Measurements from ENCODE around the gene GNPTAB. TPM values are rescaled to one million over a fixed set of nuclear protein-coding genes. Genes with fewer than 3 reads are reported as not detected.
A peak's percentile ranks its signal among the peaks of the same experiment; 100 is the strongest.

Gene GNPTAB
- total RNA-seq, 1 donor from 2014 or later, result 26.5 TPM

DNA sequence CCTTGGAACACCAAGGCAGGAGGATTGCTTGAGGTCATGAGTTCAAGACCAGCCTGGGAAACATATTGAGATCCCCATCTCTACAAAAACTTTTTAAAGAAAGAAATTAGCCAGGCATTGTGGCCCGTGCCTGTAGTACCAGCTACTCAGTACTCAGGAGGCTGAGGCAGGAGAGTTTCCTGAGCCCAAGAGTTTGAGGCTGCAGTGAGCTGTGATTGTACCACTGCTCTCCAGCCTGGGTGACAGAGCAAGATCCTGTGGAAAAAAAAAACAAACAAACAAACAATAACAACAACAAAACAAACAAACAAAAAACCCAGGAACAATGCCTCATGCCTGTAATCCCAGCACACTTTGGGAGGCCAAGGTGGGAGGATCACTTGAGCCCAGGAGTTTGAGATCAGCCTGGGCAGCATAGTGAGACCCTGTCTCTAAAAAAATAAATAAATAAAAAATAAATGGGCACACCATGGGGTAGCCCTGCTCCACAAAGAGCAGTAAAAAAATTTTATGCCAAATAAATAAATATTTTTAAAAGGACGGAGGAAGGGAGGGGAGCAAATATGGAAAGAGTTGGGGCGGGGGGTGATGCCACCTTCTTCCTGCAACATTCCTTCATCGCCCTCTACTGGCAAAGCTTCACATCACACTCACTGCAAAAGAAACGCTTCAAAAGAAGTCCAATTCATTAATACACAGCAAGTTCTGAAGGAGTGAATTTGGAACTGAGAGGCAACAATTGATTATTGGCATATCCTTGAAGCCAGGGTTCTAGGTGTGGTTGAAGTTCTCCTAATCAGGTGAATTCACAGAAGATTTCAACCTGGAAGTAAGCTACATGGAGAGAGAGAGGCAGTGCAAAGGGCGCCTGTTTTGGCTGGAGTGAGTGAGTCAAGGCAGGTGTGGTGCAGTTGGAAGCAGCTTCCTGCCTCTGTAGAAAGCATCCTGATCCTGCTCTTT, 8.8 kb upstream of the GNPTAB start:
- Histone ChIP-seq H3K36me3 (ENCODE audit: control insufficient read depth, insufficient read depth, low read length) (no peaks in the 10 kb centered on the region), H3K27me3 (ENCODE audit: control insufficient read depth, insufficient read depth, low read length) (no peaks in the 10 kb centered on the region), H3K4me3 (ENCODE audit: low read depth, low read length) (no peak overlapping the region)
- TF ChIP-seq, protein P1, sequence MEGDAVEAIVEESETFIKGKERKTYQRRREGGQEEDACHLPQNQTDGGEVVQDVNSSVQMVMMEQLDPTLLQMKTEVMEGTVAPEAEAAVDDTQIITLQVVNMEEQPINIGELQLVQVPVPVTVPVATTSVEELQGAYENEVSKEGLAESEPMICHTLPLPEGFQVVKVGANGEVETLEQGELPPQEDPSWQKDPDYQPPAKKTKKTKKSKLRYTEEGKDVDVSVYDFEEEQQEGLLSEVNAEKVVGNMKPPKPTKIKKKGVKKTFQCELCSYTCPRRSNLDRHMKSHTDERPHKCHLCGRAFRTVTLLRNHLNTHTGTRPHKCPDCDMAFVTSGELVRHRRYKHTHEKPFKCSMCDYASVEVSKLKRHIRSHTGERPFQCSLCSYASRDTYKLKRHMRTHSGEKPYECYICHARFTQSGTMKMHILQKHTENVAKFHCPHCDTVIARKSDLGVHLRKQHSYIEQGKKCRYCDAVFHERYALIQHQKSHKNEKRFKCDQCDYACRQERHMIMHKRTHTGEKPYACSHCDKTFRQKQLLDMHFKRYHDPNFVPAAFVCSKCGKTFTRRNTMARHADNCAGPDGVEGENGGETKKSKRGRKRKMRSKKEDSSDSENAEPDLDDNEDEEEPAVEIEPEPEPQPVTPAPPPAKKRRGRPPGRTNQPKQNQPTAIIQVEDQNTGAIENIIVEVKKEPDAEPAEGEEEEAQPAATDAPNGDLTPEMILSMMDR (IDR thresholded peaks at IDR 0.05; ENCODE audit: insufficient read depth, low read length, poor library complexity, severe bottlenecking), result peak; percentile 87
- DNase-seq (ENCODE audit: low read depth), result peak; percentile 47

DNA sequence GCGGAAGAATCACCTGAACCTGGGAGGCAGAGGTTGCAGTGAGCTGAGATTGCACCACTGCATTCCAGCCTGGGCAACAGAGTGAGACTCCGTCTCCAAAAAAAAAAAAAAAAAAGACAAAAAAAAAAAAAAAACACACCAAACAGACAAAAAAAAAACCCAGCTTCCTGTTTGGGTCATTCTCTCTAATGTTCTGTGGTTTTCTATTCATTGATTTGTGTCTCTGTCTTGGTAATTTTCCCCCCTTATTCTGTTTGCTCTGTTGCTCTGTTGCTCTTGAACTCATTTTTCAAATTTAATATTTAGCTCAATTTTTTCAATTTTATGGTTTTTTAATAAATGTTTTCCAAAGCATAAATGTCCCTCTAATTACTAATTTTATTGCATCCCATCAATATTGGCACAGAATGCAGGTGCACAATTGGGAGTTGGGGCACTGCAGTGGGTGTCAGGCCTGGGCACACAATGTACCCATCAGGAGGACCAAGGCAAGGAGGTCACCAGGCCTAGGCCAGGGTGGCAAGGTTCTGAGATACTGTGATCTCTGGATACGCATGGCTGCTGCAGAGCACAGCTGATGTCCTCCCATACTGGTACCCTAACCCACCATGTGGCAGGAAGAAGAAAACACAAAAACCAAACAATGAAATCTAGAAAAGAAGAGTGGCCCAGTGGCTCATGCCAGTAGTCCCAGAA, 8.0 kb upstream of the GNPTAB start:
- no peak for DNase-seq (ENCODE audit: low read depth)
- TF ChIP-seq, protein P1 (IDR thresholded peaks at IDR 0.05; ENCODE audit: insufficient read depth, low read length, poor library complexity, severe bottlenecking), result no peak
- Histone ChIP-seq H3K27me3 (ENCODE audit: control insufficient read depth, insufficient read depth, low read length) (no peaks in the 10 kb centered on the region), H3K36me3 (ENCODE audit: control insufficient read depth, insufficient read depth, low read length) (no peaks in the 10 kb centered on the region), H3K4me3 (ENCODE audit: low read depth, low read length) (no peak overlapping the region)

DNA sequence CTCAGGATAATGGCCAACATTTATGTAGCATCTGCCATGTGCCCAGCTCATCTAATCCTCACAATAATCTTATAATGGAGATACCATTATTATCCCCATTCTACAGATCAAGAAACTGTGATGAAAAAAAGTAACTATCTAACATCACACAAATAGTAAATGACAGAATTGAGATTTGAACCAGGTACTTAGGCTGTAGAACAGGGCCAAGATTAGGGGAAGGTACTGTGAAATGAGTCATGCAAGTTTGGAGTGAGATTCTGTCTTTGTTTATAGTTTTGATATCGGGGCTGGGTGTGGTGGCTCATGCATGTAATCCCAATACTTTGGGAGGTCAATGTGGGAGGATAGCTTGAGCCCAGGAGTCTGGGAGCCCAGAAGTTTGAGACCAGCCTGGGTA, 1.3 kb upstream of the GNPTAB start:
- no peak for DNase-seq (ENCODE audit: low read depth)
- H3K36me3 ChIP-seq (ENCODE audit: control insufficient read depth, insufficient read depth, low read length), result no peaks in the 10 kb centered on the region
- H3K4me3 ChIP-seq (ENCODE audit: low read depth, low read length), result no peak overlapping the region
- no peaks in the 10 kb centered on the region for H3K27me3 ChIP-seq (ENCODE audit: control insufficient read depth, insufficient read depth, low read length)
- TF ChIP-seq, protein P1 (IDR thresholded peaks at IDR 0.05; ENCODE audit: insufficient read depth, low read length, poor library complexity, severe bottlenecking), result no peak

DNA sequence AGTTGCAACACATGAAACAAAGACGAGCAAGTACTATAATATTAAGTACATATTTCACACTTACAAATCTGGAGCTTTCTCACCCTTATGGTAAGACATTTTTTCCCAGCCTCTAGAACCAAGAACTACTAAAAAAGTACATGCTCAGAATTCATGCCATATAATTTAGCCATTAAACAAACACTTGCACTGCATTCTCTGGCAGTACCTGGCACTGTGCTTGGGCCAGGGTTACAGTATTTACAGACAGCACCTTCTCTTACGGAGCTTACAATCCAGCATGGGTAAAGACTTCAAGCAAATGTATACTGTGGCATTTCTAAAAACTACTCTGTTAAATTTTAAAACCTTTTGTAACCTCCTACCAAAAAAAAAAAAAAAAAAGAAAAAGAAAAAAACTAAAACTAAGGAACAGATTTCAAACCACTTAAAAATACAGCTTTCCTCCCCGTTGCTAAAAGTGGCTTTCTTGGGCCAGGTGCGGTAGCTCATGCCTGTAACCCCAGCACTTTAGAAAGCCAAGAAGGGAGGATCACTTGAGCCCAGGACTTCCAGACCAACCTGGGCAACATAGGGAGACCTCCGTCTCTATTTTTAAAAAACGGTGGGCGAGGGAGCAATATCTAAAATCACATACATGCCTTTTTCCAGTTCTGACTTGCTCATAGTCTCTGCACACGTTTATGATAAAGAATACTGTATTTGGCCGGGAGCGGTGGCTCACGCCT, 956 bp downstream of the GNPTAB start:
- TF ChIP-seq, protein P1 (IDR thresholded peaks at IDR 0.05; ENCODE audit: insufficient read depth, low read length, poor library complexity, severe bottlenecking), result no peak
- no peaks in the 10 kb centered on the region for H3K27me3 ChIP-seq (ENCODE audit: control insufficient read depth, insufficient read depth, low read length)
- DNase-seq (ENCODE audit: low read depth), result no peak
- H3K4me3 ChIP-seq (ENCODE audit: low read depth, low read length), result peak overlapping the region; percentile 61
- H3K36me3 ChIP-seq (ENCODE audit: control insufficient read depth, insufficient read depth, low read length), result no peaks in the 10 kb centered on the region

DNA sequence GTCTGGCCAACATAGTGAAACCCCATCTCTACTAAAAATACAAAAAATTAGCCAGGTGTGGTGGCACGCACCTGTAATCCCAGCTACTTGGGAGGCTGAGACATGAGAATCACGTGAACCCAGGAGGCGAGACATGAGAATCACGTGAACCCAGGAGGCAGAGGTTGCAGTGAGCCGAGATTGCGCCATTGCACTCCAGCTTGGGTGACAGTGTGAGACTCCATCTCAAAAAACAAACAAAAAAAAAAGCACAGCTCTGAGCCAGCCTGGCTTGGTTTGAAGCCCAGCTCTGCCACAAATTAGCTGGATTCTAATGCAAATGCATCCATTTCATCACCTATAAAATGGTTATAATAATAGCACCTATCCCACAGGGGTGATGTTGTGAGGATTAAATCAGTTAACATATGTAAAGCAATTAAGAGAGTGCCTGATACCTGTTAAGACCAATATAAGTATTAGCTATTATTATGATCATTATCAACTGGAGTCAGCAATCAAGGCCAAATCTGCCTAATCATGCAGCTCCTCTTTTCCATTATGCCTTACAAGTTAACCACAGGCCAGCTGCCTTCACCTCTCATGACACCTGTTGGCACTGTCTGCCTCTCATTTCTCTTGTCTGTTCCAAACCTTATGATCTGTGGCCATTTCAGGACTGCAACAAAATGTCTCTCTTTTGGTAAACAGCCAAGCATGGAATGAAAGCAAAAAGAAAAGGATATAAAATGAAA, 2.1 kb downstream of the GNPTAB start:
- TF ChIP-seq, protein P1 (IDR thresholded peaks at IDR 0.05; ENCODE audit: insufficient read depth, low read length, poor library complexity, severe bottlenecking), result no peak
- DNase-seq (ENCODE audit: low read depth), result no peak
- Histone ChIP-seq H3K27me3 (ENCODE audit: control insufficient read depth, insufficient read depth, low read length) (no peaks in the 10 kb centered on the region), H3K36me3 (ENCODE audit: control insufficient read depth, insufficient read depth, low read length) (no peaks in the 10 kb centered on the region), H3K4me3 (ENCODE audit: low read depth, low read length) (no peak overlapping the region)
